Measurements from ENCODE around the gene ADAM22.

ADAM22 gene

DNA sequence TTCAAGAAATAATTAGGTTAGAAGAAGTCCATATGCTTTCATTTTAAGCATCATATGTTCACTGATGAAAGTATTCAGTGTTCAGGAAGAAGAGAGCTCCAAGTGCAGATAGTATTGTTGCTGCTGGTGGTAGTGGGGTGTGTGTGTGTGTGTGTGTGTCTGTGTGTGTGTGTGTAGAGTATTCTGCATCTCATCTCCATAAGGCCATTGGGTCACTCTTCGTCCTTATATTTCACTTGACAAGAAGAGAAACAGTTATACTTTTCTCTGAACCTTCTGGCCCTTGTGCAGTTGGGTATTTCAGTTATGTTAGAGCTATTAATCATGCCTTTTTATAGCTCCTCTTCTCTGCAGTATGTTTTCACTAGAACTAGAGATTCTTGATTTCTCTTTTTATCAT, 26.2 kb downstream of the ADAM22 start:
- H3K79me1 ChIP-seq (ENCODE audit: low read length), result no peaks in the 10 kb centered on the region
- DNase-seq, result no peak
- H3K4me3 ChIP-seq (ENCODE audit: low read depth, low read length), result no peak overlapping the region
- H3K18ac ChIP-seq (ENCODE audit: low read length), result no peak overlapping the region
- H4K8ac ChIP-seq (ENCODE audit: low read depth, low read length), result no peak overlapping the region
- H3K23ac ChIP-seq (ENCODE audit: low read length), result no peak overlapping the region
- H3K4ac ChIP-seq (ENCODE audit: low read depth, low read length), result no peak overlapping the region
- no CpG with 5 or more reads among the region's 1 CpG for WGBS (ENCODE audit: extremely low coverage, insufficient coverage, insufficient read length)
- no peaks in the 10 kb centered on the region for H3K27me3 ChIP-seq (ENCODE audit: insufficient read depth, low read length)
- H3K36me3 ChIP-seq (ENCODE audit: control insufficient read depth in 1 of 2, insufficient read depth in 2 of 2, low read length in 2 of 2), result no peaks in the 10 kb centered on the region
- no peak overlapping the region for H3K9ac ChIP-seq (ENCODE audit: low read length)
- no peak overlapping the region for H2BK5ac ChIP-seq (ENCODE audit: low read depth, low read length, poor library complexity)
- H3K4me2 ChIP-seq (ENCODE audit: low read length), result no peak overlapping the region
- no peak overlapping the region for H3K14ac ChIP-seq (ENCODE audit: low read length)
- no peak overlapping the region for H2AK5ac ChIP-seq (ENCODE audit: low read length)
- no peak overlapping the region for H4K12ac ChIP-seq (ENCODE audit: low read depth, low read length)
- no peak overlapping the region for H2BK120ac ChIP-seq (ENCODE audit: insufficient read depth, low read length, poor library complexity)
- H3K9me3 ChIP-seq (ENCODE audit: insufficient read depth, low read depth, low read length), result peaks cover 3% of the 10 kb centered on the region
- no peaks in the 10 kb centered on the region for H3K79me2 ChIP-seq (ENCODE audit: control insufficient read depth, insufficient read depth, low read length, poor library complexity)
- no peak overlapping the region for H2AFZ ChIP-seq (ENCODE audit: insufficient read depth, low read length, poor library complexity)
- no peak overlapping the region for H2BK12ac ChIP-seq (ENCODE audit: low read length)
- no peak overlapping the region for H4K91ac ChIP-seq (ENCODE audit: low read depth, low read length)
- no peaks in the 10 kb centered on the region for H3K4me1 ChIP-seq (ENCODE audit: control insufficient read depth in 1 of 2, insufficient read depth in 2 of 2, low read length in 2 of 2)
- no peak overlapping the region for H3K27ac ChIP-seq (ENCODE audit: low read depth, low read length)

DNA sequence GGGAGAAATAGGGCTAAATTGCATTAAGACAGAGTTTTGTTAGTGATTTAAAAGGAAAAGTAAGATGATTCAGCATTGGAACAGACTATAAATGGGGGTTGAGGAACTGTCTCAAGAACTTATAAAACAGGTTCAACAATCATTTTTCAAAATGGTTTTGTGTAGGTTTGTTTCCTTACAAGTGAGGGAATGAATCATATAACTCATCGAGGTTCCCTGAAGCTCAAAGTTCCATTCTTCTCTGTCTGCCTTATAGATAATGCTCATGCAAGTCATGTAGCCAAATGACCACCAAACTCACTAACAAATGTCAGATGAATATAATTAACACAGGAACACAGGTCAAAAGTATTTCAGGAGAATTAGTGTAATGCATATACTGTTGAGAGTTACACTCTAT, 27.7 kb downstream of the ADAM22 start:
- H2BK5ac ChIP-seq (ENCODE audit: low read depth, low read length, poor library complexity), result no peak overlapping the region
- H3K9ac ChIP-seq (ENCODE audit: low read length), result no peak overlapping the region
- H4K91ac ChIP-seq (ENCODE audit: low read depth, low read length), result no peak overlapping the region
- H3K36me3 ChIP-seq (ENCODE audit: control insufficient read depth in 1 of 2, insufficient read depth in 2 of 2, low read length in 2 of 2), result no peaks in the 10 kb centered on the region
- no peak overlapping the region for H3K27ac ChIP-seq (ENCODE audit: low read depth, low read length)
- H3K4ac ChIP-seq (ENCODE audit: low read depth, low read length), result no peak overlapping the region
- H2BK12ac ChIP-seq (ENCODE audit: low read length), result no peak overlapping the region
- no peak for DNase-seq
- H3K27me3 ChIP-seq (ENCODE audit: insufficient read depth, low read length), result no peaks in the 10 kb centered on the region
- no peak overlapping the region for H4K12ac ChIP-seq (ENCODE audit: low read depth, low read length)
- no peak overlapping the region for H4K8ac ChIP-seq (ENCODE audit: low read depth, low read length)
- no peaks in the 10 kb centered on the region for H3K79me1 ChIP-seq (ENCODE audit: low read length)
- no peak overlapping the region for H3K14ac ChIP-seq (ENCODE audit: low read length)
- no peak overlapping the region for H2AK5ac ChIP-seq (ENCODE audit: low read length)
- H3K79me2 ChIP-seq (ENCODE audit: control insufficient read depth, insufficient read depth, low read length, poor library complexity), result no peaks in the 10 kb centered on the region
- H3K18ac ChIP-seq (ENCODE audit: low read length), result no peak overlapping the region
- no peak overlapping the region for H2BK120ac ChIP-seq (ENCODE audit: insufficient read depth, low read length, poor library complexity)
- no peak overlapping the region for H3K4me3 ChIP-seq (ENCODE audit: low read depth, low read length)
- H3K9me3 ChIP-seq (ENCODE audit: insufficient read depth, low read depth, low read length), result no peaks in the 10 kb centered on the region
- H3K4me2 ChIP-seq (ENCODE audit: low read length), result no peak overlapping the region
- no CpG with 5 or more reads among the region's 1 CpG for WGBS (ENCODE audit: extremely low coverage, insufficient coverage, insufficient read length)
- H2AFZ ChIP-seq (ENCODE audit: insufficient read depth, low read length, poor library complexity), result no peak overlapping the region
- H3K4me1 ChIP-seq (ENCODE audit: control insufficient read depth in 1 of 2, insufficient read depth in 2 of 2, low read length in 2 of 2), result no peaks in the 10 kb centered on the region
- no peak overlapping the region for H3K23ac ChIP-seq (ENCODE audit: low read length)

DNA sequence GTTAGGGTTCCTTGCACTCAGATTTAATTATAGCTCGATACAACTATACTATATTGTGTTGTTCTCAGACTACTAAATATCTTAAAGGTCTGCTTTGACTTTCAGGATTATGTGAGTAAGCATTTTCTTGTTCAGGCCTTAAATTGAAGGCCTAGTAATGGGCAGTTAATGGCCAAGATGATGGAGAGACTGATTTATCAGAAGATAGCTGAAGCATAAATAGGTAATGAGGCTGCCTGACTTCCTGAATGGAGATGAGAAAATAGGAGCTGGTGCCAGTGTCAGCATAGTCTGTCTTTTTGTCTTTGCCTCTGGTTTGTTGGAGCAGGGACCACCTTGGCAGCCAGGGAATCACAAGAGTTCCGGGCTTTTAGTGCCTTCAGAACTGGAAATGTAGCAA, 32.2 kb downstream of the ADAM22 start:
- no peaks in the 10 kb centered on the region for H3K79me1 ChIP-seq (ENCODE audit: low read length)
- no peaks in the 10 kb centered on the region for H3K9me3 ChIP-seq (ENCODE audit: insufficient read depth, low read depth, low read length)
- no peak overlapping the region for H4K8ac ChIP-seq (ENCODE audit: low read depth, low read length)
- no CpG with 5 or more reads among the region's 2 CpGs for WGBS (ENCODE audit: extremely low coverage, insufficient coverage, insufficient read length)
- no peaks in the 10 kb centered on the region for H3K27me3 ChIP-seq (ENCODE audit: insufficient read depth, low read length)
- H3K27ac ChIP-seq (ENCODE audit: low read depth, low read length), result no peak overlapping the region
- H3K4me2 ChIP-seq (ENCODE audit: low read length), result no peak overlapping the region
- no peak overlapping the region for H4K12ac ChIP-seq (ENCODE audit: low read depth, low read length)
- H3K23ac ChIP-seq (ENCODE audit: low read length), result no peak overlapping the region
- H2BK5ac ChIP-seq (ENCODE audit: low read depth, low read length, poor library complexity), result no peak overlapping the region
- DNase-seq, result no peak
- no peak overlapping the region for H2BK120ac ChIP-seq (ENCODE audit: insufficient read depth, low read length, poor library complexity)
- no peak overlapping the region for H2AFZ ChIP-seq (ENCODE audit: insufficient read depth, low read length, poor library complexity)
- H3K18ac ChIP-seq (ENCODE audit: low read length), result no peak overlapping the region
- H3K14ac ChIP-seq (ENCODE audit: low read length), result no peak overlapping the region
- H3K9ac ChIP-seq (ENCODE audit: low read length), result no peak overlapping the region
- H2BK12ac ChIP-seq (ENCODE audit: low read length), result no peak overlapping the region
- no peaks in the 10 kb centered on the region for H3K4me1 ChIP-seq (ENCODE audit: control insufficient read depth in 1 of 2, insufficient read depth in 2 of 2, low read length in 2 of 2)
- H4K91ac ChIP-seq (ENCODE audit: low read depth, low read length), result no peak overlapping the region
- no peak overlapping the region for H2AK5ac ChIP-seq (ENCODE audit: low read length)
- H3K79me2 ChIP-seq (ENCODE audit: control insufficient read depth, insufficient read depth, low read length, poor library complexity), result no peaks in the 10 kb centered on the region
- H3K4me3 ChIP-seq (ENCODE audit: low read depth, low read length), result no peak overlapping the region
- no peaks in the 10 kb centered on the region for H3K36me3 ChIP-seq (ENCODE audit: control insufficient read depth in 1 of 2, insufficient read depth in 2 of 2, low read length in 2 of 2)
- H3K4ac ChIP-seq (ENCODE audit: low read depth, low read length), result no peak overlapping the region

DNA sequence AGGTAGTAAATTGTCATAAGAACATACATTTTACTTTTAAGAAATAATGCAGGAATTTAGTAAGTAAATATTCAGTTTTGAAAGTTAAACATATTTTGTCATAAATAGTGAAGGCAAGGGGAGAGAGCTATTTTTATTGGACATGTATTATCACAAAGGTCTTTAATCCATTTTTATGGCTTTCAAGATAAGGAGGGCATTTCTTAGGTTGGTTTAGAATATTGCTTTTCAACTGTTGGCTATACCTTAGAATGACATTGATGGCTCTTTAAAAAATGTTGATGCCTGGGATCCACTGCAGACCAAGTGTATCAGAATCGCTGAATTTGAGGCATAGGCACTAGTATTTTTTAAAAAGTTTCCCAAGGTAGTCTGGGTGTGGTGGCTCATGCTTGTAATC, 34.0 kb downstream of the ADAM22 start:
- no peaks in the 10 kb centered on the region for H3K79me2 ChIP-seq (ENCODE audit: control insufficient read depth, insufficient read depth, low read length, poor library complexity)
- H3K9ac ChIP-seq (ENCODE audit: low read length), result no peak overlapping the region
- no peak overlapping the region for H2BK120ac ChIP-seq (ENCODE audit: insufficient read depth, low read length, poor library complexity)
- H3K4me3 ChIP-seq (ENCODE audit: low read depth, low read length), result no peak overlapping the region
- H3K4me1 ChIP-seq (ENCODE audit: control insufficient read depth in 1 of 2, insufficient read depth in 2 of 2, low read length in 2 of 2), result no peaks in the 10 kb centered on the region
- H3K9me3 ChIP-seq (ENCODE audit: insufficient read depth, low read depth, low read length), result no peaks in the 10 kb centered on the region
- no peak overlapping the region for H3K18ac ChIP-seq (ENCODE audit: low read length)
- no peak overlapping the region for H3K23ac ChIP-seq (ENCODE audit: low read length)
- H3K27ac ChIP-seq (ENCODE audit: low read depth, low read length), result no peak overlapping the region
- no peaks in the 10 kb centered on the region for H3K27me3 ChIP-seq (ENCODE audit: insufficient read depth, low read length)
- no peak overlapping the region for H2AK5ac ChIP-seq (ENCODE audit: low read length)
- no peak overlapping the region for H4K12ac ChIP-seq (ENCODE audit: low read depth, low read length)
- H3K36me3 ChIP-seq (ENCODE audit: control insufficient read depth in 1 of 2, insufficient read depth in 2 of 2, low read length in 2 of 2), result no peaks in the 10 kb centered on the region
- H2BK12ac ChIP-seq (ENCODE audit: low read length), result no peak overlapping the region
- H4K8ac ChIP-seq (ENCODE audit: low read depth, low read length), result no peak overlapping the region
- no peak overlapping the region for H2AFZ ChIP-seq (ENCODE audit: insufficient read depth, low read length, poor library complexity)
- no peak for DNase-seq
- H3K79me1 ChIP-seq (ENCODE audit: low read length), result no peaks in the 10 kb centered on the region
- no peak overlapping the region for H3K4ac ChIP-seq (ENCODE audit: low read depth, low read length)
- H3K4me2 ChIP-seq (ENCODE audit: low read length), result no peak overlapping the region
- no CpG with 5 or more reads among the region's 1 CpG for WGBS (ENCODE audit: extremely low coverage, insufficient coverage, insufficient read length)
- no peak overlapping the region for H2BK5ac ChIP-seq (ENCODE audit: low read depth, low read length, poor library complexity)
- H3K14ac ChIP-seq (ENCODE audit: low read length), result no peak overlapping the region
- H4K91ac ChIP-seq (ENCODE audit: low read depth, low read length), result no peak overlapping the region
